A673 (cell line): ENCODE measurements around the gene NKX2-8. TPM values are rescaled to one million over a fixed set of nuclear protein-coding genes. Genes with fewer than 3 reads are reported as not detected.

Experiments used
- BruUV-seq: library from RNA; stranded (reverse); fragments of 400-500 nt; replicated peaks from 2 replicates; lab custom pipeline; 2021; lab: Mats Ljungman, UMichigan
- CTCF ChIA-PET: fragments of 300-600 bp; sonication (Branson Sonifier 250); formaldehyde crosslinking; loops from one replicate; lab custom pipeline; 2022; ENCODE audit warnings: antibody characterized with exemption; lab: Charles Lee
- POLR2A ChIA-PET: fragments of 300-600 bp; sonication (Branson Sonifier 250); formaldehyde crosslinking; loops from one replicate; lab custom pipeline; 2022; ENCODE audit warnings: antibody characterized with exemption; ENCODE audit not compliant: low non-redundant PET; lab: Charles Lee
- DNase-seq: peaks from one replicate; pipeline ENCODE4 v3.0.0-alpha.2; 2015; ENCODE audit warnings: low spot score
- H3K27ac ChIP-seq: fragments of 200-600 bp; sonication (generic); 2 replicates; pipeline ENCODE4 v1.5.1; 2016; ENCODE audit warnings: mixed run types, low read depth, mild to moderate bottlenecking, mixed read lengths, antibody characterized with exemption, low read length; ENCODE audit not compliant: poor library complexity, severe bottlenecking
- H3K27me3 ChIP-seq: fragments of 200-600 bp; sonication (generic); replicated peaks from 2 replicates; pipeline ENCODE4 v1.6.1; 2017; ENCODE audit warnings: mixed run types, low read depth, mild to moderate bottlenecking, mixed read lengths, antibody characterized with exemption, low read length; ENCODE audit not compliant: insufficient read depth, poor library complexity
- H3K36me3 ChIP-seq: fragments of 200-600 bp; sonication (generic); 2 replicates; pipeline ENCODE4 v1.6.1; 2016; ENCODE audit warnings: mixed run types, mild to moderate bottlenecking, mixed read lengths, antibody characterized with exemption, low read length; ENCODE audit not compliant: insufficient read depth, poor library complexity, severe bottlenecking
- H3K4me1 ChIP-seq: fragments of 200-600 bp; sonication (generic); 2 replicates; pipeline ENCODE4 v1.6.1; 2017; ENCODE audit warnings: mixed run types, mild to moderate bottlenecking, mixed read lengths, antibody characterized with exemption, low read length; ENCODE audit not compliant: insufficient read depth, poor library complexity, severe bottlenecking
- H3K4me3 ChIP-seq: fragments of 200-600 bp; sonication (generic); 2 replicates; pipeline ENCODE4 v1.5.1; 2016; ENCODE audit warnings: low read depth, mixed run types, mild to moderate bottlenecking, mixed read lengths, low read length; ENCODE audit not compliant: poor library complexity, severe bottlenecking
- H3K9me3 ChIP-seq: fragments of 200-600 bp; sonication (generic); 2 replicates; pipeline ENCODE4 v1.6.1; 2016; ENCODE audit warnings: mixed run types, low read depth, mild to moderate bottlenecking, mixed read lengths, antibody characterized with exemption, low read length; ENCODE audit not compliant: poor library complexity, severe bottlenecking
- EZH2 ChIP-seq: fragments of 200-600 bp; sonication (generic); IDR thresholded peaks from 2 replicates; pipeline ENCODE4 v1.6.1; 2017; ENCODE audit warnings: borderline replicate concordance, low read depth, mild to moderate bottlenecking, mixed read lengths, antibody characterized with exemption, low read length; ENCODE audit not compliant: poor library complexity, severe bottlenecking
- intact Hi-C: fragments of 100-400 bp; cut with micrococcal nuclease; formaldehyde crosslinking; loops from one replicate; pipeline ENCODE4 v1.10.0; 2022; ENCODE audit not compliant: unreplicated experiment
- total RNA-seq: library from RNA; stranded (reverse); gene quantifications from 2 replicates; pipeline ENCODE4 v1.2.3, GENCODE V29; 2021
- TF ChIP-seq, protein P1 (sequence below): fragments of 300-800, 200-600 bp; sonication (generic); conservative IDR thresholded peaks from 2 replicates; pipeline ENCODE4 v1.5.1; 2017; ENCODE audit warnings: low read depth, mild to moderate bottlenecking, antibody characterized with exemption, low read length, moderate library complexity, mixed read lengths

Gene NKX2-8
- total RNA-seq, 1 experiment from 2014 or later: not detected

GRCh38 chr14:36585100-36585499, 2.7 kb upstream of the NKX2-8 start:
- DNase-seq: no peak
- H3K9me3 ChIP-seq: no peaks in the 10 kb centered on the region
- H3K4me3 ChIP-seq: no peak overlapping the region
- no TSS peak for BruUV-seq
- intact Hi-C loops: no loop called here
- CTCF ChIA-PET: no interaction called here
- H3K27me3 ChIP-seq: peaks cover 46% of the 10 kb centered on the region
- no peak overlapping the region for H3K27ac ChIP-seq
- H3K4me1 ChIP-seq: peaks cover 7% of the 10 kb centered on the region
- TF ChIP-seq, protein P1, sequence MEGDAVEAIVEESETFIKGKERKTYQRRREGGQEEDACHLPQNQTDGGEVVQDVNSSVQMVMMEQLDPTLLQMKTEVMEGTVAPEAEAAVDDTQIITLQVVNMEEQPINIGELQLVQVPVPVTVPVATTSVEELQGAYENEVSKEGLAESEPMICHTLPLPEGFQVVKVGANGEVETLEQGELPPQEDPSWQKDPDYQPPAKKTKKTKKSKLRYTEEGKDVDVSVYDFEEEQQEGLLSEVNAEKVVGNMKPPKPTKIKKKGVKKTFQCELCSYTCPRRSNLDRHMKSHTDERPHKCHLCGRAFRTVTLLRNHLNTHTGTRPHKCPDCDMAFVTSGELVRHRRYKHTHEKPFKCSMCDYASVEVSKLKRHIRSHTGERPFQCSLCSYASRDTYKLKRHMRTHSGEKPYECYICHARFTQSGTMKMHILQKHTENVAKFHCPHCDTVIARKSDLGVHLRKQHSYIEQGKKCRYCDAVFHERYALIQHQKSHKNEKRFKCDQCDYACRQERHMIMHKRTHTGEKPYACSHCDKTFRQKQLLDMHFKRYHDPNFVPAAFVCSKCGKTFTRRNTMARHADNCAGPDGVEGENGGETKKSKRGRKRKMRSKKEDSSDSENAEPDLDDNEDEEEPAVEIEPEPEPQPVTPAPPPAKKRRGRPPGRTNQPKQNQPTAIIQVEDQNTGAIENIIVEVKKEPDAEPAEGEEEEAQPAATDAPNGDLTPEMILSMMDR: no peak
- TF ChIP-seq EZH2: no peak
- H3K36me3 ChIP-seq: no peaks in the 10 kb centered on the region
- POLR2A ChIA-PET: interaction anchor here (0.6 kb wide), 1 partner anchor 49 kb away, joined by 4 read pairs; no protein-coding TSS in a partner anchor

GRCh38 chr14:36583893-36584811, 1.7 kb upstream of the NKX2-8 start:
- Histone ChIP-seq H3K27ac (no peak overlapping the region), H3K36me3 (no peaks in the 10 kb centered on the region), H3K4me3 (no peak overlapping the region), H3K27me3 (peaks cover 56% of the 10 kb centered on the region), H3K9me3 (no peaks in the 10 kb centered on the region), H3K4me1 (peaks cover 7% of the 10 kb centered on the region)
- BruUV-seq: no TSS peak
- CTCF ChIA-PET: no interaction called here
- intact Hi-C loops: no loop called here
- TF ChIP-seq EZH2: no peak
- TF ChIP-seq, protein P1: no peak
- POLR2A ChIA-PET: interaction anchor here (0.6 kb wide), 1 partner anchor 49 kb away, joined by 4 read pairs; no protein-coding TSS in a partner anchor
- DNase-seq: no peak

DNA sequence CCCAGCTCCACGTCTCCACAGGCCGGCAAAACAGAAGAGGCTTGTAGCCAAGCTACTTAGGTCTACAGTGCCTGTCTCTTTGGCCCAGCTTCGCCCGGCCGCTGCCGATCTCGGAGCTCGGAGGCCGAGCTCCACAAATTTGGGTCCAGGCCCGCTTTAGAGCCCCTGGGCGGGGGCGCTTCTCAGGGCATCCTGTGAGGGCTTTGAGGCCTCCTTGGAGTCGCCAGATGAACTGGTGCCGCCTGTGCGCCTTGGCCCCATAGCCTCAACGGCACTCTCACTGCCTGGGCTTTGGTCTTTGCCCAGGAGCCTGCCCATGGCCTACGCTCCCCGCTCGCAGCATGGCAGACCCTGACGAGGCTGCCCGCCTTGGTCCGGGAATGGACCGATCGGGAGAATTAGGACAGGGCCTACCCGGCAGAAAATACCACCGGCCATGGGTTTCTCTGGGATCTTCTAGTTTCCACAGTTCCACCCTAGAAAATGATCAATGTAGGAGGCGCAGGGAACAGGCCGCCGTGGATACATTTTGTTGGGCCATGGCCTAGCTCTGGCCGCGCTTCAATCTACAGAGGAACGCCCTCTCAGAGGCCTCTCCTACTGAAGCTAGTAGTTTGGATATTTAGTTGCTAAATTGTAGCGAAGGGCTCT, 953 bp upstream of the NKX2-8 start:
- intact Hi-C loops: no loop called here
- H3K27ac ChIP-seq: no peak overlapping the region
- BruUV-seq: no TSS peak
- no peaks in the 10 kb centered on the region for H3K36me3 ChIP-seq
- ChIA-PET POLR2A (no interaction called here), CTCF (no interaction called here)
- no peak overlapping the region for H3K4me3 ChIP-seq
- H3K4me1 ChIP-seq: peaks cover 7% of the 10 kb centered on the region
- DNase-seq: no peak
- H3K27me3 ChIP-seq: peaks cover 57% of the 10 kb centered on the region
- H3K9me3 ChIP-seq: no peaks in the 10 kb centered on the region
- TF ChIP-seq, protein P1: no peak
- TF ChIP-seq EZH2: no peak
